OCI-LY1 (cell line): Measurements from ENCODE around the gene OPN5.

Source experiments
- EZH2 ChIP-seq: fragments of 200-600 bp; sonication (generic), shearing (Covaris generic); IDR thresholded peaks from 2 replicates; pipeline ENCODE4 v1.8.0; 2017; ENCODE audit warnings: borderline replicate concordance, mixed run types, mild to moderate bottlenecking, antibody characterized with exemption, low read length, moderate library complexity, mixed read lengths
- TF ChIP-seq, protein P1 (sequence below): fragments of 200-600 bp; sonication (generic), shearing (Covaris generic); IDR thresholded peaks from 2 replicates; pipeline ENCODE4 v1.5.1; 2017; ENCODE audit warnings: mild to moderate bottlenecking, antibody characterized with exemption, low read length, moderate library complexity, mixed read lengths

DNA sequence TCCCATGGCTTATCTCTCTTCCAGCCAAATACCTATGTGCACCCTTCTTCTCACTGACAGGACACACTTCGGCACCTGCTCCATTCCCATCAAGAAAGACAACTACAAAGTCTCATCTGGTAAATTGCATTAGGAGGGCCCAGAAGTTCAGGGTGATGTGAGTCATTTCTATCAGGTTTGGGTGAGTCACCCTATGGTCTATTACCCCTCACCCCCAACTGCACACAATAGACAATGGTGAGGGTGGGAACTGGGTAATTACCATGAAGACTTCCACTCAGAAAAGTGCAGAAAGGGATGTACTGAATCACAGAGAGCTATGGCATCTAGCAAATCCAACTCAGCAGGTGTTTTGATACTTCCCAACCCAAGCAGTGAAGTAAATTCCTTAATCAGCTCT, 54.8 kb downstream of the OPN5 start:
- TF ChIP-seq, protein P1, sequence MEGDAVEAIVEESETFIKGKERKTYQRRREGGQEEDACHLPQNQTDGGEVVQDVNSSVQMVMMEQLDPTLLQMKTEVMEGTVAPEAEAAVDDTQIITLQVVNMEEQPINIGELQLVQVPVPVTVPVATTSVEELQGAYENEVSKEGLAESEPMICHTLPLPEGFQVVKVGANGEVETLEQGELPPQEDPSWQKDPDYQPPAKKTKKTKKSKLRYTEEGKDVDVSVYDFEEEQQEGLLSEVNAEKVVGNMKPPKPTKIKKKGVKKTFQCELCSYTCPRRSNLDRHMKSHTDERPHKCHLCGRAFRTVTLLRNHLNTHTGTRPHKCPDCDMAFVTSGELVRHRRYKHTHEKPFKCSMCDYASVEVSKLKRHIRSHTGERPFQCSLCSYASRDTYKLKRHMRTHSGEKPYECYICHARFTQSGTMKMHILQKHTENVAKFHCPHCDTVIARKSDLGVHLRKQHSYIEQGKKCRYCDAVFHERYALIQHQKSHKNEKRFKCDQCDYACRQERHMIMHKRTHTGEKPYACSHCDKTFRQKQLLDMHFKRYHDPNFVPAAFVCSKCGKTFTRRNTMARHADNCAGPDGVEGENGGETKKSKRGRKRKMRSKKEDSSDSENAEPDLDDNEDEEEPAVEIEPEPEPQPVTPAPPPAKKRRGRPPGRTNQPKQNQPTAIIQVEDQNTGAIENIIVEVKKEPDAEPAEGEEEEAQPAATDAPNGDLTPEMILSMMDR = no peak
- TF ChIP-seq EZH2 = no peak
